NCI-H187 treated with DMSO at 0.1 percent for 48 hours (cell line): ENCODE data around the gene RILPL1.
"Not testable (repeated sequence)": the region's sequence is repeated elsewhere in the genome, so short reads cannot be mapped to it uniquely, and the experiment has no call there.

Experiments
- DNase-seq: peaks from one replicate; lab custom pipeline; 2025; lab: John Stamatoyannopoulos, UW

Gene RILPL1

GRCh38 chr12:123533672-123534643, at the start of gene RILPL1:
Gene RILPL1, minus strand, starts transcription at chr12:123533719. Its CDS starts 237 bp downstream, at chr12:123533482.
- DNase-seq = no peak

- no peak for DNase-seq
Measured at GRCh38 chr12:123580772-123581171, 47.3 kb upstream of the RILPL1 start.

GRCh38 chr12:123578829-123579228, 45.3 kb upstream of the RILPL1 start:
- DNase-seq = not testable (repeated sequence)

- no peak for DNase-seq
Measured at GRCh38 chr12:123578243-123578642, 44.7 kb upstream of the RILPL1 start.

GRCh38 chr12:123576611-123577010, 43.1 kb upstream of the RILPL1 start:
- DNase-seq = no peak

GRCh38 chr12:123573870-123574269, 40.4 kb upstream of the RILPL1 start:
- no peak for DNase-seq

- DNase-seq = no peak
Measured at GRCh38 chr12:123572391-123572790, 38.9 kb upstream of the RILPL1 start.

- no peak for DNase-seq
Measured at GRCh38 chr12:123571343-123571813, 37.9 kb upstream of the RILPL1 start.

GRCh38 chr12:123559468-123559867, 25.9 kb upstream of the RILPL1 start:
- DNase-seq = no peak

GRCh38 chr12:123558487-123558886, 25.0 kb upstream of the RILPL1 start:
- DNase-seq = not testable (repeated sequence)

GRCh38 chr12:123554843-123555242, 21.3 kb upstream of the RILPL1 start:
- not testable (repeated sequence) for DNase-seq

GRCh38 chr12:123554136-123554535, 20.6 kb upstream of the RILPL1 start:
- DNase-seq = not testable (repeated sequence)

GRCh38 chr12:123550700-123551099, 17.2 kb upstream of the RILPL1 start:
- DNase-seq = no peak

GRCh38 chr12:123548107-123548506, 14.6 kb upstream of the RILPL1 start:
- no peak for DNase-seq

GRCh38 chr12:123546281-123546680, 12.8 kb upstream of the RILPL1 start:
- DNase-seq = no peak

- DNase-seq = no peak
Measured at GRCh38 chr12:123543541-123543940, 10.0 kb upstream of the RILPL1 start.

GRCh38 chr12:123540899-123541662, 7.6 kb upstream of the RILPL1 start:
- no peak for DNase-seq

- DNase-seq = not testable (repeated sequence)
Measured at GRCh38 chr12:123535952-123536351, 2.4 kb upstream of the RILPL1 start.

- DNase-seq = no peak
Measured at GRCh38 chr12:123532808-123533649, 490 bp downstream of the RILPL1 start.

- DNase-seq = no peak
Measured at GRCh38 chr12:123532019-123532418, 1.5 kb downstream of the RILPL1 start.

- DNase-seq = no peak
Measured at GRCh38 chr12:123531091-123531490, 2.4 kb downstream of the RILPL1 start.

GRCh38 chr12:123530668-123531067, 2.9 kb downstream of the RILPL1 start:
- DNase-seq = no peak
